NCI-H2227 treated with DMSO at 0.1 percent for 48 hours (cell line): ENCODE results near the gene AVEN.

Experiments
- DNase-seq: peaks from one replicate; lab custom pipeline; 2025; lab: John Stamatoyannopoulos, UW

Gene AVEN

DNA sequence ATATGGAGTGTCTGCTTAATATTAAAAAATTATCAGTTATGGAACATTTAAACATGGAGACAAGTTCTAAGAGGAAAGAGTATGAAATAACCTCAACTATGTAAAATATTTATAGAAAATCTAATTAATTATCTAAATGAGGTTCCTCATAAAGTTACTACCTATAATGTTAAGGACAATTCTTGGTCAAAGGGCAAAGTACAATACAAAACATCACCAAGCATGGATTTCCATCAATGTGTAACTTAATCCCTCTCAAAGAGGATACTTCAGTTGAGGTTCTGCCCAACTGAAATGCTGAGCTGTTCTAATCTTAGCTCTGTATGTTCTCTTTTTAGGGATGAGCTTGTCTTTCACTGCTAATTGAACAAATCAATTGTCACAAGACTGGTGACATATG, 126.7 kb downstream of the AVEN start:
- no peak for DNase-seq

DNA sequence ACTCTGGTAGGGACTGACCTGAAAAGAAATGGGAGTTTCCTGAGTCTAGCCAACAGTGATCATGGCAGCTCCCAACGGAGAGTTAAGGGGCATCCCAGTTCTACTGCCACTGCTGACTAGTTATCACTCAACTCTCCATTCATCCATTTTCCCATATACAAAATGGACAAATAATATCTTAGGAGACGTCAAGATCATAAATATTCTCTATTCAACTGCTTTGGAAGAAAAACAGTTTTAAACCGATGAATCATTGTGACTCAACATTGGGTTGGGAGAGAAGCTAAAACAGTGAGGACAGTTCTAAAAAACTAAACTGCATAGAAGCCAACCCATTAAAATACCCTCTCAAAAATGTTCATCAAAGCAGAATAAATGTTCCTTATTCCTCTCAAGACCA, 128.3 kb downstream of the AVEN start:
- no peak for DNase-seq

GRCh38 chr15:33908406-33908805, 130.6 kb downstream of the AVEN start:
- DNase-seq, result no peak

- DNase-seq, result no peak
These were observed 131.7 kb downstream of the AVEN start for GRCh38 chr15:33907326-33907725.

DNA sequence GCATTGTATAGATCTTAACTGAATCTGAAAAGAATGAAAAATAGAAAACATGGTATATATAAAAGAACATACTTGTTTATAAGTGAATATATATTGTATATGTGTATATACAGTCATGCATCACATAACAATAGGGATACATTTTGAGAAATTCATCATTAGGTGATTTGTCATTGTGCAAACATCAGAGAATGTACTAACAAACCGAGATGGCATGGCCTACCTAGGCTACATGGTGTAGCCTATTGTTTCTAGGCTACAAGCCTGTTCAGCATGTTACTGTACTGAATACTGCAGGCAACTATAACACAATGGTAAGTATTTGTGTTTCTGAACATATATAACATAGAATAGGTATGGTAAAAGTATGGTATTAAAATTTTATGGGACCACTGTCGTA, 135.3 kb downstream of the AVEN start:
- no peak for DNase-seq

GRCh38 chr15:33902043-33902442, 137.0 kb downstream of the AVEN start:
- DNase-seq, result no peak

DNA sequence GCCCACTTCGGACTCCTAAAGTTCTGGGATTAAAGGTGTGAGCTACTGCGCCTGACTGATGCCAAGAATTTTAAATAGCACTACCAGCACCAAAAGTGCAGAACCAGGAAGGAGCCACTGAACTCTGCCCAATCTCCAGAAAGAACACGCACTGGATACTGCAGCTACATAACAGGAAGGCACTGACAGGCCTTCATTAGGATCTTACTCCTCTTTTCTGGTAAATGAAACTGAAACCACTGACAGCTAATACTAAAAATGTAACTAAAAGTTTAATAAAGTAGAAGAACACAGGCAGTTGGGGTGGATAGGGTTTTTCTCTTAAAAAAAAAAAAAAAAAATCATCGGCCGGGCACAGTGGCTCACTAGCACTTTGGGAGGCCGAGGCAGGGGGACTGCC, 144.8 kb downstream of the AVEN start:
- DNase-seq, result no peak

GRCh38 chr15:33888176-33888575, 150.8 kb downstream of the AVEN start:
- DNase-seq, result no peak

GRCh38 chr15:33882921-33883320, 156.1 kb downstream of the AVEN start:
- DNase-seq, result no peak

DNA sequence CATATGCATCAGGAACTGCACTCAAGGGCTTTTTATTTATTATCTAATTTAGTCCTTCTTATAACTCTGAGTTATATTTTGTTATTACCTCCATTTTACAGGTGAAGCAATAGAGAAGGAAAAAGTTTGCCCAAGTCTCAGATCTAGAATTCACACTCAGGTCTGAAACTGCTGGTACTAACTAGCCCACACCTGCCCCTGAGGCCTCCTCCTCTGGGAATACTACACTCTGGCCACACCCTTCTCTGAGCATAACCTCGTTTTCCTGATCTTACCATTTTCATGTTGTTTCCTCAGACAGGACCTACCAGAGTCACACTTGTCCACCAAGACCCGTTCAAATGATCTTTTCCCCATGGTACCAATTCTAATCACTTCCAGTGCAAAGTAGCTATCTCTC, 164.8 kb downstream of the AVEN start:
- no peak for DNase-seq

- DNase-seq, result no peak
These were observed 166.4 kb downstream of the AVEN start for GRCh38 chr15:33872416-33873106.

- no peak for DNase-seq
These were observed 167.0 kb downstream of the AVEN start for GRCh38 chr15:33871980-33872379.

GRCh38 chr15:33866101-33866737, 172.8 kb downstream of the AVEN start:
- DNase-seq, result no peak

- DNase-seq, result no peak
These were observed 173.6 kb downstream of the AVEN start for GRCh38 chr15:33865416-33865815.

GRCh38 chr15:33864360-33865075, 174.5 kb downstream of the AVEN start:
- no peak for DNase-seq

- no peak for DNase-seq
These were observed 178.2 kb downstream of the AVEN start for GRCh38 chr15:33860754-33861153.

DNA sequence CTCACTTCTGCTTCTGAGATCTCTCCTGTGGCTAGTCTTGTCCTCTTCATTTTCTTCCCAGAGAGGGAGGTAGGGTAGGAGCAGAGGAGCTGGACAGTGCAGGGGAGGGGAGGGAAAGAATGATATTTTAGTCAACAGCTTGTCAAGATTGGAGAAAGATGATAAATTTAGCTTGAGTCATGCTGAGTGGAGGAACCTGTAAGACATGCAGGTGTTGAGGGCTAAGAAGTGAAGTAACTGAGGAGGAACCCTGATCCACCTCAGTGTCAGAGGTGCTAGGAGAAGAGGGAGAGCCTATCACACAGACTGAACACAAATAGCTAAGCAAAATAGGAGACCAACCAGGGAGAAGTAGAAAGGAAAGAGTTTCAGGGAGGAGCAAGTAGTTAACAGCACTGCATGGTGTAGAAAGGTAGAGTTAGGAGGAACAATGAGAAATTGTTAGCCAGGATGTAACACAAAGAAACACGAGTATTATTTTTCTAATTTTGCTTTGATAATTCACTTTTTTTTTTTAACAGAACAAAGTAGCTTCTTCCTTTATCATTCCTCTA, 178.9 kb downstream of the AVEN start:
- no peak for DNase-seq

- DNase-seq, result no peak
These were observed 180.2 kb downstream of the AVEN start for GRCh38 chr15:33858836-33859235.

DNA sequence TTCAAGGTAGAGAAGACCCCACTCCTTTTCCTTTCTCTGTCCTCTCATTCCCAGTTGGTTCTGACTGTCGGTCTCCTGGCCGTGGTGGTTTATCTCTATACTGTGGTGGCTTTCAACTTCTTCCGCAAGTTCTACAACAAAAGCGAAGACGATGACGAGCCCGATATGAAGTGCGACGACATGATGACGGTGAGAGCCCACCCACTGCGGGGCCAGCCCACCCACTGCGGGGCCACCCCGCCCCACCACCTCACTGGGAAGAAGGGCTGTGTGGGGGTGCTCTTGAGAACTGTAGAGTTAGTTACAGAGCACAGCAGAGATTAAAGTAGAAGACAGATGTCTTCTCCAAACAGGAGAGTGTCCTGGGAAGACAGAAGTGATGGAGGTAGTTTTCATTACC, 181.3 kb downstream of the AVEN start:
- DNase-seq, result no peak

- DNase-seq, result no peak
These were observed 186.4 kb downstream of the AVEN start for GRCh38 chr15:33852570-33852969.

GRCh38 chr15:33852094-33852493, 186.9 kb downstream of the AVEN start:
- no peak for DNase-seq

DNA sequence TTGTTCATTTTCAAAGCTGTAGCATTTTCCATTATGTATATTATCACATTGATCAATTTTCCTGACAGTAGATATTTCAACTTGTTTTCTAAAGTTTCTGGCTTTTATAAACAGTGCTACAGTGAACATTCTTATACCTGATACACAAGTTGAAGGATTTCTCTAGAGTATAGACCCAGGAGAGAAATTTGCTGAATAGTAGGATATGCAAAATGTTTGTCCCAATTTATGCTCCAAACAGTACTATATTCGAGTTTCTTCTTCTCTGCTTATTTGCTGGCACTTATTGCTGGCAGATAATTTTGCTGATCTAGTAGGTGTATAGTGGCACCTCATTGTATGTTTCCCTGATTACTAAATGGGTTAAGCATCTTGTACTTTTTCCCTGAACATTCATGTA, 187.9 kb downstream of the AVEN start:
- DNase-seq, result no peak

DNA sequence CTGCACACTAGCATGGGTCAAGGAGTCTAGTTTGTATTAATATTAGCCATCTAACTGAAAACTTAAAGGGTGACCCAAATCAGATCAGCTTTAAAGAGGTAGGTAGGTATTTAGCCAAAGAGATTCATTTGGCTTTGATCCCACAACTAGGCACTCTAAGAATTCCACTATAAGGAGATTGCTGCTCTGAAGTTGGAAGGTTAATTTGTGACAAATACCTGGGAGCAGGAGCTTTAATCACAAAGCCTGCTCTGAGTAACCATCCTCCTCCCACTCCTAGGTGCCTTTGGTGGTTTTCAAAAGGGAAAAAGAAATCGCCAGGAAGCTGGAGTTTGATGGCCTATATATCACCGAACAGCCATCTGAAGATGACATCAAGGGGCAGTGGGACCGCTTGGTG, 191.0 kb downstream of the AVEN start:
- no peak for DNase-seq
